Astrocyte (in vitro differentiated cells and primary cell): Measurements from ENCODE around the gene PEBP1. TPM values are rescaled to one million over a fixed set of nuclear protein-coding genes. Genes with fewer than 3 reads are reported as not detected.

Source experiments
- DNase-seq: peaks from one replicate; pipeline ENCODE4 v3.0.0-alpha.2; 2010; ENCODE audit warnings: low read depth
- FAIRE-seq: peaks from 2 replicates; lab custom pipeline; 2011; peaks lifted over from hg19 to GRCh38; lab: Jason Lieb, UNC
- H2AFZ ChIP-seq: 2 replicates; pipeline ENCODE4 v1.6.0; 2012; ENCODE audit warnings: low read depth, low read length, inconsistent platforms
- H3K27ac ChIP-seq: 2 replicates; pipeline ENCODE4 v1.5.1; 2011; ENCODE audit warnings: low read depth, low read length, inconsistent platforms
- H3K27me3 ChIP-seq: 2 replicates; pipeline ENCODE4 v1.6.0; 2011; ENCODE audit warnings: low read length, inconsistent platforms; ENCODE audit not compliant: insufficient read depth
- H3K36me3 ChIP-seq: 2 replicates; pipeline ENCODE4 v1.5.1; 2011; ENCODE audit warnings: low read length, inconsistent platforms; ENCODE audit not compliant: insufficient read depth
- H3K4me1 ChIP-seq: 2 replicates; pipeline ENCODE4 v1.5.1; 2011; ENCODE audit warnings: low read length, inconsistent platforms; ENCODE audit not compliant: insufficient read depth
- H3K4me2 ChIP-seq: 2 replicates; pipeline ENCODE4 v1.6.0; 2012; ENCODE audit warnings: low read length, inconsistent platforms
- H3K4me3 ChIP-seq: 2 replicates; pipeline ENCODE4 v1.5.1; 2011; ENCODE audit warnings: low read depth, mild to moderate bottlenecking, low read length, inconsistent platforms; ENCODE audit not compliant: insufficient read depth
- H3K79me2 ChIP-seq: 2 replicates; pipeline ENCODE4 v1.6.0; 2012; ENCODE audit warnings: mild to moderate bottlenecking, low read length, inconsistent platforms; ENCODE audit not compliant: insufficient read depth
- H3K9ac ChIP-seq: 2 replicates; pipeline ENCODE4 v1.6.0; 2012; ENCODE audit warnings: mild to moderate bottlenecking, low read length, inconsistent platforms
- H3K9me3 ChIP-seq: 2 replicates; pipeline ENCODE4 v1.5.1; 2012; ENCODE audit warnings: low read depth, mild to moderate bottlenecking, low read length, inconsistent platforms; ENCODE audit not compliant: insufficient read depth
- H4K20me1 ChIP-seq: 2 replicates; pipeline ENCODE4 v1.6.0; 2012; ENCODE audit warnings: low read length, inconsistent platforms; ENCODE audit not compliant: insufficient read depth
- H3K27ac Mint-ChIP-seq: one replicate; pipeline ENCODE4 v1.8.0; 2021; ENCODE audit warnings: mild to moderate bottlenecking, mixed read lengths; ENCODE audit not compliant: unreplicated experiment
- H3K27me3 Mint-ChIP-seq: one replicate; pipeline ENCODE4 v1.8.0; 2021; ENCODE audit warnings: low read depth, mixed read lengths; ENCODE audit not compliant: unreplicated experiment
- H3K36me3 Mint-ChIP-seq: one replicate; pipeline ENCODE4 v1.8.0; 2021; ENCODE audit warnings: low read depth, mixed read lengths; ENCODE audit not compliant: unreplicated experiment
- H3K4me1 Mint-ChIP-seq: one replicate; pipeline ENCODE4 v1.8.0; 2021; ENCODE audit warnings: low read depth, mixed read lengths; ENCODE audit not compliant: unreplicated experiment
- H3K4me3 Mint-ChIP-seq: one replicate; pipeline ENCODE4 v1.8.0; 2021; ENCODE audit warnings: mild to moderate bottlenecking, moderate library complexity, mixed read lengths; ENCODE audit not compliant: unreplicated experiment
- H3K9me3 Mint-ChIP-seq: one replicate; pipeline ENCODE4 v1.8.0; 2021; ENCODE audit warnings: mild to moderate bottlenecking, mixed read lengths; ENCODE audit not compliant: unreplicated experiment
- EZH2 ChIP-seq: IDR thresholded peaks from 2 replicates; pipeline ENCODE4 v1.6.1; 2012; ENCODE audit warnings: mild to moderate bottlenecking, low read length, inconsistent platforms; ENCODE audit not compliant: insufficient read depth
- total RNA-seq: library from RNA; stranded (reverse); gene quantifications from 2 replicates; pipeline ENCODE4 v1.2.1, GENCODE V29; 2021
- TF ChIP-seq, protein P1 (sequence below): IDR thresholded peaks from 2 replicates; pipeline ENCODE4 v1.5.1; 2011; ENCODE audit warnings: low read depth, mild to moderate bottlenecking, inconsistent platforms, low read length, moderate library complexity; ENCODE audit not compliant: insufficient read depth

Gene PEBP1
- total RNA-seq, 1 donor from 2014 or later = 160 TPM

DNA sequence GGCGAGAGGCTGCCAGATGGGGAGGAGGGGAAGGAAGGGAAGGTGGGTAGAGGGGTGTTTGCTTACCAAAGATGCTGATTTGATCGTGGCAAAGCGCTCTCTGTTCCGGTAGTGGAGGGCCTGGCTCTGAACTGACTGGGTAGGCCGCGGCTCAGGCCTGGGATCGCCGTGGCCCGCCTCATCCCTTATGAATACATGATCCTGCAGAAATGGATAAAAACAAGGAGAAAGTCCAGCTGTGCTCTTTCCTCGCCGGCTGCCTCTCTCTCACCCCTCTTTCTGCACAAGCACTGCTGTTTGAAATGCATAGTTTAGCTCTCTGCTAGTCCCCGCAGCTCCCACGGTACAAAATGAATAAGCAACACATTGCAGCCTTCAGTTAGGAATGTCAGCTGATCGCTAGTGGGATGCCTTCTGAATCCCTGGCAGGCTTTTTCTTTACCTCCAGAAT lies 53.8 kb downstream of the PEBP1 start:
- peak; percentile 66 for DNase-seq
- Histone ChIP-seq H3K27ac (peak overlapping the region; percentile 85), H3K4me1 (peaks cover 30% of the 10 kb centered on the region)

DNA sequence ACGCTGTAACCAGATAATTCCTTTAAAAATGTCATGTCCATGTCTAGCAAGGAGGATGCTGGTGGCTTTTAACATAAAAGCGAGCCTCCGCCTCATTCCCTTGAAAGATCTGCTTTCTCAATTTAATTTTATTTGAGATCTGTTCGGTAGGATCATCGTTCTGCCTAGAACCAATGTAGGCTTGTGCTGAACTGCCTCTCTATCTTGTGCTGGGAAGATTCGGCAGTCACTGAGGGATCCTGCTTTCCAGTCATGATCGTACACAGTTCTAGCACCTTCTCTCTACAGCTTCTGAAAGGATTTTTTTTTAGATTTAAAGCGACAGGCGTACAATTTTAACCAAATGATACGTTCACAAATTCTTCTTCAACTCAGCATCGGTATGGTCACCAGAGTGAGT lies 54.3 kb downstream of the PEBP1 start:
- DNase-seq = peak; percentile 38
- Mint-ChIP-seq H3K4me1 (peaks cover 22% of the 10 kb centered on the region), H3K36me3 (no peaks in the 10 kb centered on the region), H3K4me3 (peak overlapping the region; percentile 69), H3K27ac (peak overlapping the region; percentile 90), H3K27me3 (no peaks in the 10 kb centered on the region), H3K9me3 (no peaks in the 10 kb centered on the region)
- peak overlapping the region; percentile 67 for H3K4me3 ChIP-seq
- peaks cover 4% of the 10 kb centered on the region for H3K36me3 ChIP-seq
- no peak for TF ChIP-seq EZH2
- TF ChIP-seq, protein P1, sequence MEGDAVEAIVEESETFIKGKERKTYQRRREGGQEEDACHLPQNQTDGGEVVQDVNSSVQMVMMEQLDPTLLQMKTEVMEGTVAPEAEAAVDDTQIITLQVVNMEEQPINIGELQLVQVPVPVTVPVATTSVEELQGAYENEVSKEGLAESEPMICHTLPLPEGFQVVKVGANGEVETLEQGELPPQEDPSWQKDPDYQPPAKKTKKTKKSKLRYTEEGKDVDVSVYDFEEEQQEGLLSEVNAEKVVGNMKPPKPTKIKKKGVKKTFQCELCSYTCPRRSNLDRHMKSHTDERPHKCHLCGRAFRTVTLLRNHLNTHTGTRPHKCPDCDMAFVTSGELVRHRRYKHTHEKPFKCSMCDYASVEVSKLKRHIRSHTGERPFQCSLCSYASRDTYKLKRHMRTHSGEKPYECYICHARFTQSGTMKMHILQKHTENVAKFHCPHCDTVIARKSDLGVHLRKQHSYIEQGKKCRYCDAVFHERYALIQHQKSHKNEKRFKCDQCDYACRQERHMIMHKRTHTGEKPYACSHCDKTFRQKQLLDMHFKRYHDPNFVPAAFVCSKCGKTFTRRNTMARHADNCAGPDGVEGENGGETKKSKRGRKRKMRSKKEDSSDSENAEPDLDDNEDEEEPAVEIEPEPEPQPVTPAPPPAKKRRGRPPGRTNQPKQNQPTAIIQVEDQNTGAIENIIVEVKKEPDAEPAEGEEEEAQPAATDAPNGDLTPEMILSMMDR = no peak
- peak overlapping the region; percentile 89 for H2AFZ ChIP-seq
- no peaks in the 10 kb centered on the region for H3K9me3 ChIP-seq
- H3K9ac ChIP-seq = peak overlapping the region; percentile 85
- peak overlapping the region; percentile 85 for H3K27ac ChIP-seq
- H3K27me3 ChIP-seq = no peaks in the 10 kb centered on the region
- no peak for FAIRE-seq
- H3K79me2 ChIP-seq = peaks cover 9% of the 10 kb centered on the region
- H3K4me2 ChIP-seq = peak overlapping the region; percentile 89
- peaks cover 30% of the 10 kb centered on the region for H3K4me1 ChIP-seq
- no peaks in the 10 kb centered on the region for H4K20me1 ChIP-seq

More for the DNA sequence above, 53.8 kb downstream of the PEBP1 start:
- TF ChIP-seq, protein P1 = no peak
- TF ChIP-seq EZH2 = no peak
- no peaks in the 10 kb centered on the region for H3K27me3 ChIP-seq
- H3K9me3 ChIP-seq = no peaks in the 10 kb centered on the region
- H3K36me3 ChIP-seq = peaks cover 4% of the 10 kb centered on the region
- peak overlapping the region; percentile 85 for H3K9ac ChIP-seq
- peaks cover 22% of the 10 kb centered on the region for H3K4me1 Mint-ChIP-seq
- H3K36me3 Mint-ChIP-seq = no peaks in the 10 kb centered on the region
- peak overlapping the region; percentile 89 for H3K4me2 ChIP-seq
- H3K79me2 ChIP-seq = peaks cover 9% of the 10 kb centered on the region
- peak overlapping the region; percentile 89 for H2AFZ ChIP-seq
- peak overlapping the region; percentile 90 for H3K27ac Mint-ChIP-seq
- H4K20me1 ChIP-seq = no peaks in the 10 kb centered on the region
- H3K4me3 Mint-ChIP-seq = peak overlapping the region; percentile 86
- H3K9me3 Mint-ChIP-seq = no peaks in the 10 kb centered on the region
- H3K27me3 Mint-ChIP-seq = no peaks in the 10 kb centered on the region
- peak overlapping the region; percentile 67 for H3K4me3 ChIP-seq
- FAIRE-seq = no peak

DNA sequence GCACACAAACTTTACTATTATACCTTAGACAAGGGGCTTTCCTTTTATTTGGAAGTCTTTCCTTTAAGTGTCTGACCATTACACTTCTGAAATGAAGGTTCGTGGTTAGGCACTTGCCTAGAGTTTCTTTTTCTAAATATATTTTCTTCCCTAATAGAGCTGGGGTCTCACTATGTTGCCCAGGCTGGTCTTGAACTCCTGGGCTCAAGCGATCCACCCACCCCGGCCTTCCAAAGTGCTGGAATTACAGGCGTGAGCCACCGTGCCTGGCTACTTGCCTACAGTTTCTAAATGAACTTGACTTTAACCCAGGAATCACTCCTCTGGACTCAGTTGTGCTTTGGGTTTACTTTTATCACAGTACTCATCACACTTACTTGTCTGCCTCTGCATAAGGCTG lies 57.6 kb downstream of the PEBP1 start:
- Histone ChIP-seq H3K4me1 (peaks cover 22% of the 10 kb centered on the region), H3K9me3 (no peaks in the 10 kb centered on the region), H3K9ac (no peak overlapping the region), H3K4me3 (no peak overlapping the region), H3K4me2 (no peak overlapping the region), H4K20me1 (no peaks in the 10 kb centered on the region), H3K27me3 (no peaks in the 10 kb centered on the region), H3K36me3 (peaks cover 4% of the 10 kb centered on the region), H3K79me2 (no peaks in the 10 kb centered on the region), H3K27ac (no peak overlapping the region), H2AFZ (no peak overlapping the region)
- peaks cover 12% of the 10 kb centered on the region for H3K4me1 Mint-ChIP-seq
- H3K4me3 Mint-ChIP-seq = no peak overlapping the region
- H3K27me3 Mint-ChIP-seq = no peaks in the 10 kb centered on the region
- H3K9me3 Mint-ChIP-seq = peaks cover 3% of the 10 kb centered on the region
- DNase-seq = no peak
- H3K27ac Mint-ChIP-seq = no peak overlapping the region
- TF ChIP-seq EZH2 = no peak
- no peak for FAIRE-seq
- peaks cover 7% of the 10 kb centered on the region for H3K36me3 Mint-ChIP-seq
